ENCODE measurements around the gene UNC5A. TPM values are rescaled to one million over a fixed set of nuclear protein-coding genes. Genes with fewer than 3 reads are reported as not detected.

UNC5A gene
- total RNA-seq, 1 experiment from 2014 or later = 0.13 TPM

DNA sequence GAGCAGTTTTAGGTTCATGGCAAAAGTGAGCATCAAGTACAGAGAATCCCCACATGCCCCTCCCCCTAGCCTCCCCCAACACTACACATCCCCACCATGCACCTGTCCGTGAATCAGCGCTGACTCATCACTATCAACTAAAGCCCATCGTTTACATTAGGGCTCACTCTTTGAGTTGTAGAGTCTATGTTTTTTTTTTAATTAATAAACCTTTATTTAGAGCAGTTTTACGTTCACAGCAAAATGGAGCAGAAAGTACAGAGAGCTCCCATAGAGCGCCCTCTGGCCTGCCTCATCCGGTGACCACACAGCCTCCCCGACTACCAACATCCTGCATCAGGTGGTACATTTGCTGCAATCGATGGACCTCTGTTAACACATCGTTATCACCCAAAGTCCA, 47.9 kb upstream of the UNC5A start:
- Histone ChIP-seq H3K4me1 (ENCODE audit: control insufficient read depth, insufficient read depth, low read length) (no peaks in the 10 kb centered on the region), H3K27ac (ENCODE audit: low read length) (no peak overlapping the region), H3K9me3 (ENCODE audit: control insufficient read depth, insufficient read depth, low read depth, low read length) (peaks cover 5% of the 10 kb centered on the region; the same call in 1 of the 2 replicates), H3K36me3 (ENCODE audit: control insufficient read depth, insufficient read depth, low read length) (no peaks in the 10 kb centered on the region), H3K27me3 (ENCODE audit: control insufficient read depth, insufficient read depth, low read length) (peaks cover 32% of the 10 kb centered on the region), H3K4me3 (ENCODE audit: low read depth in 2 of 2, low read length in 2 of 2) (no peak overlapping the region)
- intact Hi-C loops (cut with micrococcal nuclease; ENCODE audit: unreplicated experiment) = no loop called here
- ChIA-PET CTCF (no interaction called here), POLR2A (no interaction called here)
- in situ Hi-C loops (cut with HindIII; ENCODE audit: low pct_unique_long_range_greater_than_20kb, low sequenced_read_pairs) = no loop called here
- BruUV-seq (replicated peaks) = no TSS peak
- no peak for ATAC-seq
- TF ChIP-seq SIN3A (IDR thresholded peaks at IDR 0.05; ENCODE audit: borderline replicate concordance, insufficient read depth, low read depth, low read length) (no peak), TCF7L2 (IDR thresholded peaks at IDR 0.05; ENCODE audit: low read depth, low read length) (no peak), POLR2AphosphoS5 (IDR thresholded peaks at IDR 0.05; ENCODE audit: low read depth, low read length) (no peak)
- TF ChIP-seq, protein P1, sequence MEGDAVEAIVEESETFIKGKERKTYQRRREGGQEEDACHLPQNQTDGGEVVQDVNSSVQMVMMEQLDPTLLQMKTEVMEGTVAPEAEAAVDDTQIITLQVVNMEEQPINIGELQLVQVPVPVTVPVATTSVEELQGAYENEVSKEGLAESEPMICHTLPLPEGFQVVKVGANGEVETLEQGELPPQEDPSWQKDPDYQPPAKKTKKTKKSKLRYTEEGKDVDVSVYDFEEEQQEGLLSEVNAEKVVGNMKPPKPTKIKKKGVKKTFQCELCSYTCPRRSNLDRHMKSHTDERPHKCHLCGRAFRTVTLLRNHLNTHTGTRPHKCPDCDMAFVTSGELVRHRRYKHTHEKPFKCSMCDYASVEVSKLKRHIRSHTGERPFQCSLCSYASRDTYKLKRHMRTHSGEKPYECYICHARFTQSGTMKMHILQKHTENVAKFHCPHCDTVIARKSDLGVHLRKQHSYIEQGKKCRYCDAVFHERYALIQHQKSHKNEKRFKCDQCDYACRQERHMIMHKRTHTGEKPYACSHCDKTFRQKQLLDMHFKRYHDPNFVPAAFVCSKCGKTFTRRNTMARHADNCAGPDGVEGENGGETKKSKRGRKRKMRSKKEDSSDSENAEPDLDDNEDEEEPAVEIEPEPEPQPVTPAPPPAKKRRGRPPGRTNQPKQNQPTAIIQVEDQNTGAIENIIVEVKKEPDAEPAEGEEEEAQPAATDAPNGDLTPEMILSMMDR (IDR thresholded peaks at IDR 0.05) = no peak
- TF ChIP-seq, protein P2, sequence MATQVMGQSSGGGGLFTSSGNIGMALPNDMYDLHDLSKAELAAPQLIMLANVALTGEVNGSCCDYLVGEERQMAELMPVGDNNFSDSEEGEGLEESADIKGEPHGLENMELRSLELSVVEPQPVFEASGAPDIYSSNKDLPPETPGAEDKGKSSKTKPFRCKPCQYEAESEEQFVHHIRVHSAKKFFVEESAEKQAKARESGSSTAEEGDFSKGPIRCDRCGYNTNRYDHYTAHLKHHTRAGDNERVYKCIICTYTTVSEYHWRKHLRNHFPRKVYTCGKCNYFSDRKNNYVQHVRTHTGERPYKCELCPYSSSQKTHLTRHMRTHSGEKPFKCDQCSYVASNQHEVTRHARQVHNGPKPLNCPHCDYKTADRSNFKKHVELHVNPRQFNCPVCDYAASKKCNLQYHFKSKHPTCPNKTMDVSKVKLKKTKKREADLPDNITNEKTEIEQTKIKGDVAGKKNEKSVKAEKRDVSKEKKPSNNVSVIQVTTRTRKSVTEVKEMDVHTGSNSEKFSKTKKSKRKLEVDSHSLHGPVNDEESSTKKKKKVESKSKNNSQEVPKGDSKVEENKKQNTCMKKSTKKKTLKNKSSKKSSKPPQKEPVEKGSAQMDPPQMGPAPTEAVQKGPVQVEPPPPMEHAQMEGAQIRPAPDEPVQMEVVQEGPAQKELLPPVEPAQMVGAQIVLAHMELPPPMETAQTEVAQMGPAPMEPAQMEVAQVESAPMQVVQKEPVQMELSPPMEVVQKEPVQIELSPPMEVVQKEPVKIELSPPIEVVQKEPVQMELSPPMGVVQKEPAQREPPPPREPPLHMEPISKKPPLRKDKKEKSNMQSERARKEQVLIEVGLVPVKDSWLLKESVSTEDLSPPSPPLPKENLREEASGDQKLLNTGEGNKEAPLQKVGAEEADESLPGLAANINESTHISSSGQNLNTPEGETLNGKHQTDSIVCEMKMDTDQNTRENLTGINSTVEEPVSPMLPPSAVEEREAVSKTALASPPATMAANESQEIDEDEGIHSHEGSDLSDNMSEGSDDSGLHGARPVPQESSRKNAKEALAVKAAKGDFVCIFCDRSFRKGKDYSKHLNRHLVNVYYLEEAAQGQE (IDR thresholded peaks at IDR 0.05; ENCODE audit: insufficient read depth in 1 of 2, low read depth in 2 of 2, low read length in 1 of 2) = no peak
- no peak for DNase-seq (ENCODE audit: low read depth, low spot score)

GRCh38 chr5:176765687-176766086, 44.7 kb upstream of the UNC5A start:
- DNase-seq (ENCODE audit: low read depth, low spot score) = no peak
- Histone ChIP-seq H3K9me3 (ENCODE audit: control insufficient read depth, insufficient read depth, low read depth, low read length) (peaks cover 5% of the 10 kb centered on the region; the same call in 1 of the 2 replicates), H3K4me3 (ENCODE audit: low read depth in 2 of 2, low read length in 2 of 2) (no peak overlapping the region), H3K36me3 (ENCODE audit: control insufficient read depth, insufficient read depth, low read length) (no peaks in the 10 kb centered on the region), H3K27ac (ENCODE audit: low read length) (no peak overlapping the region), H3K4me1 (ENCODE audit: control insufficient read depth, insufficient read depth, low read length) (no peaks in the 10 kb centered on the region), H3K27me3 (ENCODE audit: control insufficient read depth, insufficient read depth, low read length) (peaks cover 26% of the 10 kb centered on the region)
- intact Hi-C loops (cut with micrococcal nuclease; ENCODE audit: unreplicated experiment) = no loop called here
- TF ChIP-seq TCF7L2 (IDR thresholded peaks at IDR 0.05; ENCODE audit: low read depth, low read length) = no peak
- TF ChIP-seq, protein P2 (IDR thresholded peaks at IDR 0.05; ENCODE audit: insufficient read depth in 1 of 2, low read depth in 2 of 2, low read length in 1 of 2) = no peak
- ATAC-seq = no peak
- ChIA-PET CTCF (no interaction called here), POLR2A (no interaction called here)
- in situ Hi-C loops (cut with HindIII; ENCODE audit: low pct_unique_long_range_greater_than_20kb, low sequenced_read_pairs) = no loop called here
- BruUV-seq (replicated peaks) = no TSS peak
